HEK293 (cell line): ENCODE results near the gene CALCOCO1.

Source experiments
- CTCF ChIA-PET: fragments of 350-600 bp; formaldehyde crosslinking; extraction: SDS; loops from one replicate; lab custom pipeline; 2021; ENCODE audit warnings: antibody characterized with exemption; lab: Yijun Ruan, JAX
- POLR2A ChIA-PET: fragments of 300-600 bp; formaldehyde crosslinking; extraction: SDS; loops from one replicate; lab custom pipeline; 2020; ENCODE audit warnings: antibody characterized with exemption, inconsistent platforms; lab: Yijun Ruan, JAX
- H3K27ac ChIP-seq: fragments of 200-500 bp; sonication (Bioruptor generic); 2 replicates; pipeline ENCODE4 v1.5.1; 2014; ENCODE audit warnings: low read depth, low read length, control low read depth, inconsistent platforms; ENCODE audit errors: extremely low read depth
- H3K36me3 ChIP-seq, 2 experiments: fragments of 200-500 bp in 1 of 2; sonication (Bioruptor generic) in 1 of 2; 1 replicate in 1 of 2; 2 replicates in 1 of 2; pipeline ENCODE4 v1.5.1; 2014 to 2017; ENCODE audit warnings: inconsistent platforms in 2 of 2, low read length in 2 of 2; ENCODE audit not compliant: control insufficient read depth in 2 of 2, insufficient read depth in 1 of 2
- H3K4me1 ChIP-seq: fragments of 200-500 bp; sonication (Bioruptor generic); 2 replicates; pipeline ENCODE4 v1.5.1; 2014; ENCODE audit warnings: mild to moderate bottlenecking, low read length, inconsistent platforms; ENCODE audit not compliant: control insufficient read depth, insufficient read depth
- H3K4me3 ChIP-seq: 2 replicates; pipeline ENCODE4 v1.5.1; 2011; ENCODE audit warnings: low read depth, mild to moderate bottlenecking, control low read depth, low read length, moderate library complexity
- H3K9me3 ChIP-seq: fragments of 200-500 bp; sonication (Bioruptor generic); 2 replicates; pipeline ENCODE4 v1.5.1; 2014; ENCODE audit warnings: low read depth, low read length, inconsistent platforms; ENCODE audit not compliant: control insufficient read depth, insufficient read depth
- BCL11B ChIP-seq: fragments of 450-650 bp; formaldehyde crosslinking; IDR thresholded peaks from 2 replicates; pipeline ENCODE4 v1.5.1; 2016; ENCODE audit warnings: low read depth, missing biosample characterization, missing genetic modification characterization
- CTCF ChIP-seq: fragments of 450-650 bp; formaldehyde crosslinking; IDR thresholded peaks from 2 replicates; pipeline ENCODE4 v1.5.1; 2016; ENCODE audit warnings: missing biosample characterization, missing genetic modification characterization
- GLIS1 ChIP-seq: fragments of 450-650 bp; formaldehyde crosslinking; IDR thresholded peaks from 2 replicates; pipeline ENCODE4 v1.5.1; 2016; ENCODE audit warnings: missing biosample characterization, missing genetic modification characterization
- GLIS2 ChIP-seq: fragments of 450-650 bp; formaldehyde crosslinking; IDR thresholded peaks from 2 replicates; pipeline ENCODE4 v1.5.1; 2016; ENCODE audit warnings: missing biosample characterization, missing genetic modification characterization
- HOXD13 ChIP-seq: sonication (generic); formaldehyde crosslinking; IDR thresholded peaks from 2 replicates; pipeline ENCODE4 v1.8.0; 2022; ENCODE audit warnings: missing genetic modification reagents, borderline replicate concordance
- KLF16 ChIP-seq: fragments of 450-650 bp; formaldehyde crosslinking; IDR thresholded peaks from 2 replicates; pipeline ENCODE4 v1.5.1; 2017; ENCODE audit warnings: missing biosample characterization, missing genetic modification characterization
- REPIN1 ChIP-seq: fragments of 450-650 bp; formaldehyde crosslinking; IDR thresholded peaks from 2 replicates; pipeline ENCODE4 v1.5.1; 2017; ENCODE audit warnings: missing biosample characterization, missing genetic modification characterization, low read depth
- ZBTB20 ChIP-seq: fragments of 450-650 bp; formaldehyde crosslinking; IDR thresholded peaks from 2 replicates; pipeline ENCODE4 v1.5.1; 2016; ENCODE audit warnings: missing biosample characterization, missing genetic modification characterization
- ZNF114 ChIP-seq: fragments of 450-650 bp; formaldehyde crosslinking; IDR thresholded peaks from 2 replicates; pipeline ENCODE4 v1.5.0; 2017; ENCODE audit warnings: missing biosample characterization, missing genetic modification characterization
- ZNF133 ChIP-seq: fragments of 450-650 bp; formaldehyde crosslinking; IDR thresholded peaks from 2 replicates; pipeline ENCODE4 v1.5.1; 2016; ENCODE audit warnings: missing biosample characterization, missing genetic modification characterization
- ZNF146 ChIP-seq: fragments of 450-650 bp; formaldehyde crosslinking; IDR thresholded peaks from 2 replicates; pipeline ENCODE4 v1.5.1; 2016; ENCODE audit warnings: missing biosample characterization, missing genetic modification characterization
- ZNF169 ChIP-seq: fragments of 450-650 bp; formaldehyde crosslinking; IDR thresholded peaks from 2 replicates; pipeline ENCODE4 v1.5.1; 2016; ENCODE audit warnings: missing biosample characterization, missing genetic modification characterization
- ZNF18 ChIP-seq: fragments of 450-650 bp; formaldehyde crosslinking; IDR thresholded peaks from 2 replicates; pipeline ENCODE4 v1.5.1; 2016; ENCODE audit warnings: missing biosample characterization, missing genetic modification characterization
- ZNF211 ChIP-seq: fragments of 450-650 bp; formaldehyde crosslinking; IDR thresholded peaks from 2 replicates; pipeline ENCODE4 v1.5.1; 2016; ENCODE audit warnings: low read depth, missing biosample characterization, missing genetic modification characterization
- ZNF280D ChIP-seq: fragments of 450-650 bp; formaldehyde crosslinking; IDR thresholded peaks from 2 replicates; pipeline ENCODE4 v1.5.1; 2016; ENCODE audit warnings: missing biosample characterization, missing genetic modification characterization
- ZNF354C ChIP-seq: fragments of 450-650 bp; formaldehyde crosslinking; IDR thresholded peaks from 2 replicates; pipeline ENCODE4 v1.5.1; 2016; ENCODE audit warnings: missing biosample characterization, missing genetic modification characterization, low read depth, borderline replicate concordance
- ZNF518A ChIP-seq: fragments of 450-650 bp; formaldehyde crosslinking; conservative IDR thresholded peaks from 2 replicates; pipeline ENCODE4 v1.5.1; 2016; ENCODE audit warnings: low read depth, missing biosample characterization, missing genetic modification characterization
- ZNF549 ChIP-seq: fragments of 450-650 bp; IDR thresholded peaks from 2 replicates; pipeline ENCODE4 v1.5.1; 2018; ENCODE audit warnings: missing biosample characterization, missing genetic modification characterization, mild to moderate bottlenecking, inconsistent platforms, moderate library complexity
- ZNF623 ChIP-seq: fragments of 450-650 bp; formaldehyde crosslinking; IDR thresholded peaks from 2 replicates; pipeline ENCODE4 v1.5.1; 2016; ENCODE audit warnings: missing biosample characterization, missing genetic modification characterization
- ZNF639 ChIP-seq: fragments of 450-650 bp; formaldehyde crosslinking; IDR thresholded peaks from 2 replicates; pipeline ENCODE4 v1.5.1; 2016; ENCODE audit warnings: missing biosample characterization, missing genetic modification characterization
- ZNF658 ChIP-seq: fragments of 450-650 bp; formaldehyde crosslinking; IDR thresholded peaks from 2 replicates; pipeline ENCODE4; 2016; ENCODE audit warnings: missing biosample characterization, missing genetic modification characterization

Gene CALCOCO1

GRCh38 chr12:53694756-53695151 lies 32.5 kb downstream of the CALCOCO1 start (continued):
- no peak for TF ChIP-seq HOXD13 (CRISPR knock-in tag)

GRCh38 chr12:53688134-53688533 lies 39.1 kb downstream of the CALCOCO1 start:
- ChIA-PET POLR2A (no interaction called here), CTCF (interaction anchor here (0.5 to 29.1 kb wide), 4 partner anchors 12 to 317 kb away, joined by 3 to 915 read pairs (median 10); partner anchors contain the start of gene ATP5MC2)
- no peaks in the 10 kb centered on the region for H3K36me3 ChIP-seq
- no peaks in the 10 kb centered on the region for H3K9me3 ChIP-seq
- no peak overlapping the region for H3K4me3 ChIP-seq
- H3K4me1 ChIP-seq, result no peaks in the 10 kb centered on the region
- no peak overlapping the region for H3K27ac ChIP-seq
- TF ChIP-seq ZNF169 (tag by site-specific recombination), result no peak
- no peak for TF ChIP-seq ZNF658 (tag by site-specific recombination)
- no peak for TF ChIP-seq ZNF280D (tag by site-specific recombination)
- TF ChIP-seq ZNF211 (tag by site-specific recombination), result no peak
- TF ChIP-seq ZNF133 (tag by site-specific recombination), result no peak
- no peak for TF ChIP-seq ZNF114 (tag by site-specific recombination)
- no peak for TF ChIP-seq ZNF18
- TF ChIP-seq KLF16 (tag by site-specific recombination), result no peak
- no peak for TF ChIP-seq GLIS1 (tag by site-specific recombination)
- TF ChIP-seq ZBTB20, result peak; percentile 49
- no peak for TF ChIP-seq ZNF623 (tag by site-specific recombination)
- no peak for TF ChIP-seq ZNF549 (tag by site-specific recombination)
- TF ChIP-seq ZNF639 (tag by site-specific recombination), result no peak
- peak; percentile 53 for TF ChIP-seq CTCF
- TF ChIP-seq REPIN1 (tag by site-specific recombination), result no peak
- no peak for TF ChIP-seq GLIS2 (tag by site-specific recombination)

- CTCF ChIA-PET, result interaction anchor here (0.6 to 29.1 kb wide), 4 partner anchors 16 to 164 kb away, joined by 3 to 915 read pairs (median 3); no protein-coding TSS in a partner anchor
- no peak overlapping the region for H3K4me3 ChIP-seq
- no peak overlapping the region for H3K27ac ChIP-seq
- H3K4me1 ChIP-seq, result no peaks in the 10 kb centered on the region
- POLR2A ChIA-PET, result no interaction called here
- H3K36me3 ChIP-seq, result no peaks in the 10 kb centered on the region
- no peaks in the 10 kb centered on the region for H3K9me3 ChIP-seq
- TF ChIP-seq ZNF354C (tag by site-specific recombination) (no peak), ZNF518A (tag by site-specific recombination) (no peak), ZNF146 (tag by site-specific recombination) (no peak), BCL11B (tag by site-specific recombination) (no peak)
- TF ChIP-seq, all 188 proteins: peak for 0
Measured at GRCh38 chr12:53686436-53686835, 40.8 kb downstream of the CALCOCO1 start.
